GM12875 (cell line): ENCODE data around the gene UPF3B.
A peak's percentile ranks its signal among the peaks of the same experiment; 100 is the strongest.
"Not testable (repeated sequence)": the region's sequence is repeated elsewhere in the genome, so short reads cannot be mapped to it uniquely, and the experiment has no call there.

ENCODE experiments used
- H3K4me3 ChIP-seq: one replicate; pipeline ENCODE4 v1.5.1; 2011; ENCODE audit warnings: low read depth, low read length, control low read depth
- TF ChIP-seq, protein P1 (sequence below): IDR thresholded peaks from 2 replicates; pipeline ENCODE4 v1.5.1; 2011; ENCODE audit warnings: low read depth, mild to moderate bottlenecking, control low read depth, inconsistent platforms, low read length, moderate library complexity, borderline replicate concordance; ENCODE audit not compliant: insufficient read depth

UPF3B gene

DNA sequence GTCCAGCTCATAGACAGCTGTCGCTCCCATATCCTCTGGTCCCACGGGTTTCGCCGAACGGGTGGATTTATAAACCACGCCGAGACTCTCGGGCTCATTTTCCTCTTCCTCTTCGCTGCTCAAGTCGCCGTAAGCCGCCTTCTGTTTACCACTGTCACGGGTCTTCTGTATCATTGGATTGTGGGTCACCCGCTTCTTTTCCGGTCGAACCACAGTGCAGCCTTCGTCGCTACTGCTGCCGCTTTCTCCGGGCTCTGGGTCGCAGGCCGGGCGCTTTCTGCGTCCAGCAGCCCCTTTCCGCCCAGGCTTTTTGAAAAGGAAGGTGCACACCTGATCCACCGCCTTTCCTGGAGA is 18.5 kb upstream of the UPF3B start:
- H3K4me3 ChIP-seq, result peak overlapping the region; percentile 60
- TF ChIP-seq, protein P1, sequence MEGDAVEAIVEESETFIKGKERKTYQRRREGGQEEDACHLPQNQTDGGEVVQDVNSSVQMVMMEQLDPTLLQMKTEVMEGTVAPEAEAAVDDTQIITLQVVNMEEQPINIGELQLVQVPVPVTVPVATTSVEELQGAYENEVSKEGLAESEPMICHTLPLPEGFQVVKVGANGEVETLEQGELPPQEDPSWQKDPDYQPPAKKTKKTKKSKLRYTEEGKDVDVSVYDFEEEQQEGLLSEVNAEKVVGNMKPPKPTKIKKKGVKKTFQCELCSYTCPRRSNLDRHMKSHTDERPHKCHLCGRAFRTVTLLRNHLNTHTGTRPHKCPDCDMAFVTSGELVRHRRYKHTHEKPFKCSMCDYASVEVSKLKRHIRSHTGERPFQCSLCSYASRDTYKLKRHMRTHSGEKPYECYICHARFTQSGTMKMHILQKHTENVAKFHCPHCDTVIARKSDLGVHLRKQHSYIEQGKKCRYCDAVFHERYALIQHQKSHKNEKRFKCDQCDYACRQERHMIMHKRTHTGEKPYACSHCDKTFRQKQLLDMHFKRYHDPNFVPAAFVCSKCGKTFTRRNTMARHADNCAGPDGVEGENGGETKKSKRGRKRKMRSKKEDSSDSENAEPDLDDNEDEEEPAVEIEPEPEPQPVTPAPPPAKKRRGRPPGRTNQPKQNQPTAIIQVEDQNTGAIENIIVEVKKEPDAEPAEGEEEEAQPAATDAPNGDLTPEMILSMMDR, result no peak

DNA sequence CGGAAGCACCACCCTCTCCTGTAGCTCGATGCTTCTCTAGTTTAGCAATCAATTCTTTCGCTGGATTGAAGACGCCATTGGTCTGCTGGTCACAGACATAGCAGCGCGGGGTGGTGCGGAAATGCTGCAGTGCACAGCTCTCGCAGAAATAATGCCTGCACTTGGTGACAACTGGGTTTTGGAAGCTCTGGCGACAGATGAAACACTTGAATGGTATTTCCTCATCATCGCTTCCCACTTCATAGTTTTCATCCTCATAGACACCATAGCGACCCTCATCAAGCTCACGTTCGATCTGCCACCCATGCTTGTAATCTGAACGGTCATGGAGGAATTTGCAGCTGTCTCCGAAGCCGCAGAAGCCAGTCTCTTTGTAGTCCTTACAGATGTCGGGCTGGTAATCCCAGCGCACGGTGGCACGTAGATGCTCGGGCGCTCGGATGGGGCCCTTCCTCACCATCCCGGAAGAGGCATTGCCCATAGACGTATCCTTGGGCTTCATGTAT is 17.9 kb upstream of the UPF3B start:
- TF ChIP-seq, protein P1, result no peak

DNA sequence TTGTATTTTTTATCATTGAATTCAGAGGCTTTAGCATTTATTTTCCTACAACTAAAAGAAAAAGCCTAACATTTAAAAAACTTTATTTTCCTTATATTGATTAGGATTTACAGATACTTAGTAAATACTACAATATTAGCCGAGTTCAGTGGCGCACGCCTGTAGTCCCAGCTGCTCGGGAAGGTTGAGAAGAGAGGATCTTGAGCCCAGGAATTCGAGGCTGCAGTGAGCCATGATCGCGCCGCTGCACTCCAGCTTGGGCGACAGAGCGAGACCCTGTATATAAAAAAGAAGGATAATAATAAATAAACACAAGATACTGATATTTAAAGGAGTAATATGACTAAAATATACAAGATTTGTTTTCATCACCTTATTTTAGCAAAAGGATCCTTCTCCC is 681 bp upstream of the UPF3B start:
- no peak overlapping the region for H3K4me3 ChIP-seq

More for the DNA sequence above, 17.9 kb upstream of the UPF3B start:
- peak overlapping the region; percentile 60 for H3K4me3 ChIP-seq

DNA sequence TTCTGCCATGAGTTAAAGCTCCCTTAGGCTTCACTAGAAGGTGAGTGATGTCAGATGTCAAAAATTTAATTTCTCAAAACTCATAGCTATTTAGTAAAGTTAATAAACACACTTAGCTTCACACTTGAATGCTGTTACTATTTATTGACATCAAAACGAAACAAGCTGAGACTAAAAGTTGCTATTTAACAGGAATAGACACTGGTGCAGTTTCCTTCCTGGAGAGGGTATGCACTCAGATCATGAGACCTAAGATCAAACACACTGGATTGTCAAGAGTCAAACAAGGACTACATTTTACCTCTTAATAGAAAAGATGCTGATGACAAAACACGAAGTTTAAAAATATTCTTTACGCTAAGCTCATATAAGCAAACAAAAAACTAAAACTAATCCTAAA is 18.9 kb downstream of the UPF3B start:
- no peak overlapping the region for H3K4me3 ChIP-seq
- TF ChIP-seq, protein P1, result no peak

More for the DNA sequence above, 681 bp upstream of the UPF3B start:
- TF ChIP-seq, protein P1, result no peak

DNA sequence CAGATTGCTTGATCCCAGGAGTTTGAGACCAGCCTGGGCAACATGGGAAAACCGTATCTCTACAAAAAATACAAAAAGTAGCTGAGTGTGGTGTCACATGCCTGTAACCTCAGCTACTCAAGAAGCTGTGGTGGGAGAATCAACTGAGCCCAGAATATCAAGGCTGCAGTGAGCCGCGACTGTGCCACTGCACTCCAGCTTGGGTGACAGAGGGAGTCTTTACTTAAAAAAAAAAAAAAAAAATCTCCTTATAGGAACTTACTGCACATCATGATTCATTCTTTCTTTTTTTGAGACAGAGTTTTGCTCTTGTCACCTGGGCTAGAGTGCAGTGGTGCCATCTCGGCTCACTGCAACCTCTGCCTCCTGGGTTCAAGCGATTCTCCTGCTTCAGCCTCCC is 24.3 kb downstream of the UPF3B start:
- H3K4me3 ChIP-seq, result no peak overlapping the region
- TF ChIP-seq, protein P1, result no peak

DNA sequence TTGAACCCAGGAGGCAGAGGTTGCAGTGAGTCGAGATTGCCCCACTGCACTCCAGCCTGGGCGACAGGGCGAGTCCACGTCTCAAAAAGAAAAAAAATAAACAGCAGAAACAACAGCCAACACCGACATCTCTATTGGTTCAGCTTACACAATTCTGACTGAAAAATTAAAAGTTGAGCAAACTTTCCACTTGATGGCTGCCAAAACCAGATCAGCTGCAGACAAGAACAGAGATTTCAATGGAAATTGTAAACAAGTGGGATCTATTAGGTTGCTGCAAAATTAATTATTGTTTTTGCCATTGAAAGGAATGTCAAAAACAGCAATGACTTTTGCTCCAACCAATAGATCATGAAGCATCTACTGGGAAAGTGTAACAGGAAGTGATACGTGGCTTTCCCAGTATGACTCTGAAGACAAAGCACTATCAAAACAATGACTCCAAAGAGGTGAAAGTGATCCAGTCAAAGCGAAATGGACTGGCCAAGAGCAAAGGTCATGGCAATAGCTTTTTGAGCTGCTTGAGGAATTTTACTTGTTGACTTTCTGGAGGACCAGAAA is 26.3 kb downstream of the UPF3B start:
- TF ChIP-seq, protein P1, result no peak
- no peak overlapping the region for H3K4me3 ChIP-seq

DNA sequence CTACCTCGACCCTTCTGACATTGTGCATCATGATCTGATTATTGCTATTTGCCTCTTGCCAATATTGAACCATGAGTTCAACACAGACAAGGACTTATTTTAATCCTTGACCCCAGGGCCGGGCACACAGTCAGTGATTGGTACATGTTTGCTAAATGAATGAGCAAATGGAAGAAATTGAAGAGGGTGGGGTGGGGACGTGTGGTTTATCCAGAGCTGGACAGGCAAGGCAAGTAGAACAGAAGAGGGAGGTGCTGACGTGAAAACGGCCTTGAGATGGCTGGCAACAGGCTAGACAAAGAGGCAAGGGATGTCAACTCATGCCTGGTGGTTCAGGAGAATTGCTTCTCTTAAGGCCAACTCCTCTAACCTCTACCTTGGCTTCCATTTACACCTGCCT is 28.5 kb downstream of the UPF3B start:
- not testable (repeated sequence) for H3K4me3 ChIP-seq

DNA sequence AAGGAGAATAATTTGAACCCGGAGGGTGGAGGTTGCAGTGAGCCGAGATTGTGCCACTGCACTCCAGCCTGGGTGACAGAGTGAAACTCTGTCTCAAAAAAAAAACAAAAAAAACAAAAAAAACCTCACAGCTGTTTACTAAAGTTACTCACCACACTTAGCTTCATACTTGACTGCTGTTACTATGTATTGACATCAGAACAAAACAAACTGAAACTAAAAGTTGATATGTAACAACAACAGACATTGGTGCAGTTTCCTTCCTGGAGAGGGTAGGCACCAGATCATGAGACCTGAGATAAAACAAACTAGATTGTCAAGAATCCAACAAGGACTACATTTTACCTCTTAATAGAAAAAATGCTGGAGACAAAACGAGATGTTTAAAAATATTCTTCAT is 31.1 kb downstream of the UPF3B start:
- not testable (repeated sequence) for H3K4me3 ChIP-seq
